Gastroesophageal sphincter (tissue), 4 donors: Measurements from ENCODE around the gene PER3. TPM values are rescaled to one million over a fixed set of nuclear protein-coding genes. Genes with fewer than 3 reads are reported as not detected.

ENCODE experiments used
- ATAC-seq: fragments of 150-250 bp; one replicate; pipeline ENCODE4 v1.9.1; 2016; ENCODE audit warnings: mild to moderate bottlenecking, moderate library complexity
- H3K27ac ChIP-seq, 4 donors: fragments of 200-600 bp; sonication (generic) in 3 of 4; 1 replicate in 3 of 4; 2 replicates in 1 of 4; pipeline ENCODE4 v1.5.1; 2016 to 2019
- H3K27me3 ChIP-seq: fragments of 200-600 bp; sonication (generic); one replicate; pipeline ENCODE4 v1.5.1; 2019
- H3K36me3 ChIP-seq, 2 donors: fragments of 200-600 bp; sonication (generic); one replicate each; pipeline ENCODE4 v1.5.1; 2019; ENCODE audit warnings: control low read depth in 1 of 2
- H3K4me1 ChIP-seq, 3 donors: fragments of 200-600 bp; sonication (generic); 1 replicate in 2 of 3; 2 replicates in 1 of 3; pipeline ENCODE4 v1.5.1; 2016 to 2019; ENCODE audit warnings: control low read depth in 2 of 3
- H3K4me3 ChIP-seq, 2 donors: fragments of 200-600 bp; sonication (generic); one replicate each; pipeline ENCODE4 v1.5.1; 2019; ENCODE audit warnings: mild to moderate bottlenecking in 1 of 2, moderate library complexity in 1 of 2
- H3K9me3 ChIP-seq, 3 donors: fragments of 200-600 bp; sonication (generic); one replicate each; pipeline ENCODE4 v1.5.1; 2017 to 2019; ENCODE audit warnings: control low read depth in 2 of 3
- EP300 ChIP-seq: sonication (generic); formaldehyde crosslinking; IDR thresholded peaks from one replicate; pipeline ENCODE4 v1.6.1; 2017; ENCODE audit warnings: antibody characterized with exemption, mild to moderate bottlenecking
- POLR2A ChIP-seq, 2 donors: fragments of 450-650 bp; IDR thresholded peaks; one replicate each; pipeline ENCODE4 v1.6.1; 2017; ENCODE audit warnings: antibody characterized with exemption in 2 of 2, mild to moderate bottlenecking in 2 of 2, moderate library complexity in 1 of 2
- POLR2AphosphoS5 ChIP-seq: sonication (generic); formaldehyde crosslinking; IDR thresholded peaks from one replicate; pipeline ENCODE4 v1.6.1; 2017; ENCODE audit warnings: antibody characterized with exemption
- WGBS, 2 donors: methylation state at CpG; one replicate each; pipeline ENCODE4 v1.1.5; 2018; ENCODE audit warnings: low coverage in 1 of 2; 5-methylcytosine and 5-hydroxymethylcytosine counted together
- total RNA-seq, 4 donors: library from RNA; depleted of rRNA; stranded (reverse); fragments of >200 nt; gene quantifications; one replicate each; pipeline ENCODE4 v1.1.0, GENCODE V29; 2016
- TF ChIP-seq, protein P1 (sequence below), 4 experiments: fragments of 200-600 bp in 2 of 4; fragments of 450-650 bp in 2 of 4; sonication (generic) in 1 of 4; IDR thresholded peaks; one replicate each; pipeline ENCODE4 v1.5.1; 2017 to 2019; ENCODE audit warnings: antibody characterized with exemption in 4 of 4, mild to moderate bottlenecking in 2 of 4, moderate library complexity in 2 of 4

PER3 gene
- total RNA-seq, 4 donors from 2014 or later, result 26.8 to 73.2 (median 43.4) TPM

GRCh38 chr1:7842517-7842916 lies 58.4 kb downstream of the PER3 start:
- ATAC-seq, result no peak
- 83 to 88% methylated on average over 4 of the region's 4 CpGs for WGBS, 2 donors

DNA sequence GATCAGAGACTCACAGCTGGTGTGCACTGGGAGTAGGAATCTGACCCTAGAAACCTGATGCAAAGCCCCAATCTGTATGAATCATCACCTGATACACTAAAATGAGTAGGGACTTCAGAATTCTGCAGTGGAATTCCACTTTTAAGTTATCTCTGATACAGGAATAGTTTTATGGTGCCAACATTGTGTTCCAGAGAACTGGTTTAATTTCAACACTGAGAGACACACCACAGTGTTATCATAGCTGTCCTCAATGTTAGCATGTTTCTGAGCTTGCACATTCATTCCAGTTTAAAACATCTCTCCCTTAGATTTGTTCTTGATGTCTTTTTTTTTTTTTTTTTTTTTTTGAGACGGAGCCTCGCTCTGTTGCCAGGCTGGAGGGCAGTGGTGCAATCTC lies 61.7 kb downstream of the PER3 start:
- TF ChIP-seq POLR2A (IDR thresholded peaks at IDR 0.05) (no peak), POLR2AphosphoS5 (no peak), EP300 (no peak)
- TF ChIP-seq, protein P1, sequence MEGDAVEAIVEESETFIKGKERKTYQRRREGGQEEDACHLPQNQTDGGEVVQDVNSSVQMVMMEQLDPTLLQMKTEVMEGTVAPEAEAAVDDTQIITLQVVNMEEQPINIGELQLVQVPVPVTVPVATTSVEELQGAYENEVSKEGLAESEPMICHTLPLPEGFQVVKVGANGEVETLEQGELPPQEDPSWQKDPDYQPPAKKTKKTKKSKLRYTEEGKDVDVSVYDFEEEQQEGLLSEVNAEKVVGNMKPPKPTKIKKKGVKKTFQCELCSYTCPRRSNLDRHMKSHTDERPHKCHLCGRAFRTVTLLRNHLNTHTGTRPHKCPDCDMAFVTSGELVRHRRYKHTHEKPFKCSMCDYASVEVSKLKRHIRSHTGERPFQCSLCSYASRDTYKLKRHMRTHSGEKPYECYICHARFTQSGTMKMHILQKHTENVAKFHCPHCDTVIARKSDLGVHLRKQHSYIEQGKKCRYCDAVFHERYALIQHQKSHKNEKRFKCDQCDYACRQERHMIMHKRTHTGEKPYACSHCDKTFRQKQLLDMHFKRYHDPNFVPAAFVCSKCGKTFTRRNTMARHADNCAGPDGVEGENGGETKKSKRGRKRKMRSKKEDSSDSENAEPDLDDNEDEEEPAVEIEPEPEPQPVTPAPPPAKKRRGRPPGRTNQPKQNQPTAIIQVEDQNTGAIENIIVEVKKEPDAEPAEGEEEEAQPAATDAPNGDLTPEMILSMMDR (IDR thresholded peaks at IDR 0.05), result no peak
- H3K4me3 ChIP-seq, result no peak overlapping the region
- H3K4me1 ChIP-seq, result peaks cover 0 to 8% (median 0%) of the 10 kb centered on the region in 3 donors
- H3K27me3 ChIP-seq, result no peaks in the 10 kb centered on the region
- WGBS, 2 donors, result no CpG with 5 or more reads among the region's 2 CpGs
- no peak for ATAC-seq
- no peak overlapping the region for H3K27ac ChIP-seq
- peaks cover 8 to 67% of the 10 kb centered on the region in 2 donors for H3K36me3 ChIP-seq
- H3K9me3 ChIP-seq, result no peaks in the 10 kb centered on the region

More at GRCh38 chr1:7842517-7842916, 58.4 kb downstream of the PER3 start:
- TF ChIP-seq, protein P1 (IDR thresholded peaks at IDR 0.05), result no peak
- no peak for TF ChIP-seq EP300
- no peak for TF ChIP-seq POLR2AphosphoS5
- no peak for TF ChIP-seq POLR2A (IDR thresholded peaks at IDR 0.05)
- no peak overlapping the region for H3K4me3 ChIP-seq
- H3K4me1 ChIP-seq, result peaks cover 0 to 4% (median 0%) of the 10 kb centered on the region in 3 donors
- H3K36me3 ChIP-seq, result peaks cover 12 to 84% of the 10 kb centered on the region in 2 donors
- H3K27ac ChIP-seq, result no peak overlapping the region
- no peaks in the 10 kb centered on the region for H3K27me3 ChIP-seq
- H3K9me3 ChIP-seq, result peaks cover 0 to 21% (median 0%) of the 10 kb centered on the region in 3 donors

- no peaks in the 10 kb centered on the region for H3K9me3 ChIP-seq
- WGBS, 2 donors, result 83 to 95% methylated on average over 7 of the region's 7 CpGs
- peaks cover 0 to 8% (median 0%) of the 10 kb centered on the region in 3 donors for H3K4me1 ChIP-seq
- ATAC-seq, result no peak
- no peak overlapping the region for H3K27ac ChIP-seq
- no peaks in the 10 kb centered on the region for H3K27me3 ChIP-seq
- TF ChIP-seq POLR2AphosphoS5 (no peak), EP300 (no peak), POLR2A (IDR thresholded peaks at IDR 0.05) (no peak)
- TF ChIP-seq, protein P1 (IDR thresholded peaks at IDR 0.05), result no peak
- H3K4me3 ChIP-seq, result no peak overlapping the region
- H3K36me3 ChIP-seq, result peaks cover 4 to 66% of the 10 kb centered on the region in 2 donors
Observed at GRCh38 chr1:7846656-7847055, 62.6 kb downstream of the PER3 start.

DNA sequence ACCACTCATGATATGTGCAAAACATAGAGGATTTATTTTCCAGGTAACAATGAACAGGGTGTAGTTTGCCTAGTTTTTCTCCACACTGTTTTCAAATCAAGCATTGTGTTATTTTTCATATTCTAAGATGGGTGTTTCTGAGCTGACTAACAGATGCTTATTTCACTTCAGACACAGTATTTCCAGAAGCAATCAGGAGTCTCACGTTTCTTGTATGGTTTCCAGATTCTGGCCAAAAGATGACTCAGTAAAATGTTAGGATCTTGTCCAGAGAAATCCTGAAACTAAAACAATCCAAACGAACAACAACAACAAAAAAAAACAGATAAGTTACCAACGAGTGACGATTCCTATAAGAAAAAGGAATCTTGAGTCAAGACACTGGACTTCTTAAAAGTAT lies 63.5 kb downstream of the PER3 start:
- Histone ChIP-seq H3K27ac (no peak overlapping the region), H3K4me3 (no peak overlapping the region), H3K4me1 (peaks cover 0 to 8% (median 0%) of the 10 kb centered on the region in 3 donors), H3K27me3 (no peaks in the 10 kb centered on the region), H3K9me3 (no peaks in the 10 kb centered on the region), H3K36me3 (peaks cover 4 to 56% of the 10 kb centered on the region in 2 donors)
- ATAC-seq, result no peak
- 23 to 35% methylated on average over 3 to 4 of the region's 4 CpGs for WGBS, 2 donors
- TF ChIP-seq, protein P1 (IDR thresholded peaks at IDR 0.05), result no peak
- TF ChIP-seq POLR2A (IDR thresholded peaks at IDR 0.05) (no peak), POLR2AphosphoS5 (no peak), EP300 (no peak)

- TF ChIP-seq, protein P1 (IDR thresholded peaks at IDR 0.05), result no peak
- TF ChIP-seq POLR2A (IDR thresholded peaks at IDR 0.05), result no peak
- no peak for TF ChIP-seq POLR2AphosphoS5
- no peak for TF ChIP-seq EP300
- Histone ChIP-seq H3K9me3 (no peaks in the 10 kb centered on the region), H3K36me3 (peaks cover 0 to 25% of the 10 kb centered on the region in 2 donors), H3K27ac (no peak overlapping the region), H3K4me1 (peaks cover 0 to 8% (median 0%) of the 10 kb centered on the region in 3 donors), H3K27me3 (no peaks in the 10 kb centered on the region), H3K4me3 (no peak overlapping the region)
- WGBS, 2 donors, result 83% methylated on average over 12 to 14 of the region's 15 CpGs
- no peak for ATAC-seq
Observed at GRCh38 chr1:7850786-7851185, 66.7 kb downstream of the PER3 start.
